HG03108 (cell line): ENCODE results near the gene HKDC1.

ENCODE experiments used
- ATAC-seq: cut with Tn5 transposase; IDR thresholded peaks from one replicate; pipeline ENCODE4 v1.9.1; 2021; ENCODE audit warnings: moderate library complexity; ENCODE audit not compliant: unreplicated experiment

The HKDC1 gene

DNA sequence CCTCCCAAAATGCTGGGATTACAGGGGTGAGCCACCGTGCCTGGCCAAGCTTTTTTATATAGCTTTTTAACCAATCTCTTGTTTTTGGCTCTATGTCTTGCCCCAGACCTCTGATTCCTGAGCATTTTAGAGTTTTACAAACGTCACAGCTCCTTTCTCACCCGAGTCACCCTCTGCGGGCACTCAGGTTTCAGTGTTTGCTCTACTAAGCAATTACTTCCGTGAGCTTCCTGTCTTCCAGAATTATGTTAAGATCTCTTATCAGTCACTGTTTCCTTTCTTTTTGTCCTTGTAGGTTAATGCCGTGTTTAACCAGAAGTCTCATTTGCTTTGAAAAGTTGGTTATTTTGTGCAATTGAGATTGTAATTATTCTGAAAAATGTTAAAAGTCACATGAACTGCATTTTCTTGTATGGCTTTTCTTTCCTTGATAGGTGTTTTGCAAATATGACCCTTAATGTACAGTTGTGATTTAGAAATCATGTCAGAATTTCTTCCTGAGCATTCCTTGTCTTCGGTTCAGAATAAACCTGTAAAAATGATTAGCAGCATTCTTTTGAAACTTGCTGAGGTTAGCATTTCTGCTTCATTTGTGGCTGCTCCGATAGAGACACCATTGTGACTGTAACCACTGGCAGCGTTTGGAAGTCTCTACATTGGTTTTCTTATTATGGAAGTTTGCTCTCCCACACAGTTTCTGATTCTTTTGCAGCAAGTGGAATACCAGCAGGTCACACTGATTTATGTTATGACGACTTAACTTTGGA is 4.5 kb upstream of the HKDC1 start:
- ATAC-seq: no peak

DNA sequence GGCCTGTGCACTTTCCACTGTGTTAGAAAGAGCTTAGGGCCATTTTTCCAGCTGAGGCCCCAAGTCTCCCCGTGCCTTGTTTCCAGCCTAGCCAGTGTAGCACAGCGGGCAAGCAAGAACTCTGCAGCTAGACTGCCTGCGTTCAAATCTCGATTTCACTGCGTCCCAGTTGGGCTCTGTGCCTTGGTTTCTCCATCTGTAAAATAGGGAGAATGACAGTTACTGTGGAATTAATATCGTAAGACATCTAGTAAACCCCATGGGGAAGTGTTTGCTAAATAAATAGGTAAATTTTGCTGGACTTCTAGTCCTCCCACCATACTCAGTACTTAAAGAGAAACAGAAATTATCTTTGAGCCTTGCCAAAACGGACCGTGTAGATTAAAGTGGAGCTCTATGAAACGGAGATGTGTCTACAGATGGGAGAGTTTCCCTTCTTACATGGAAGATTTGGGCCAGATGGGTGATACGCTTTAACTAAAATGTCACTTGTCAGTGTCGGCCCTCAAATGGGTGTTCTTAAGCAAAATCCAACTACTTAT is 3.5 kb upstream of the HKDC1 start:
- no peak for ATAC-seq

DNA sequence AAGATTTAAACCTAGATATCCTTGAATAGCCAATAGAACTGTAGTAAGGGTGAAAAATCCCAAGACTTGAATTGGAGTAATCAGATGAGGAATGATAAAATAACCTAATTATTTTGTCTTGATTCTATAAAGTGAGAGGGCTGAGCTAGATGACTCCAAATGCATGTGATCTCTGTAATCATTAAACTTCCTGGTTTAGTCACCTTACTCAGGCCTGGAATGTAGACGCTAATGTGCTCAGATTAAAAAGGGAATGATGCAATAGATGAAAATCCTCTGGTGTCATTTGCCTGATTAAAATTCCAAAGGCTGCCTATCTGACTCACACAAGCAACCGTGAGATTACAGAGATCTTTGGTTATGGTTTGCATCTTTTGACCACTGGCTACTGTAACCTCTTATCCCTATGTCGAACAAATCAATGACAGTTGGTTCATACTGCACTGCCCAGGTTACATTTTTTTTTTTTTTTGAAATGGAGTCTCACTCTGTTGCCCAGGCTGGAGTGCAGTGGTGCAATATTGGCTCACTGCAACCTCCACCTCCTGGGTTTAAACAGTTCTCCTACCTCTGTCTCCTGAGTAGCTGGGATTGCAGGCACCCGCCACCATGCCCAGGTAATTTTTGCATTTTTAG is 2.9 kb upstream of the HKDC1 start:
- no peak for ATAC-seq

DNA sequence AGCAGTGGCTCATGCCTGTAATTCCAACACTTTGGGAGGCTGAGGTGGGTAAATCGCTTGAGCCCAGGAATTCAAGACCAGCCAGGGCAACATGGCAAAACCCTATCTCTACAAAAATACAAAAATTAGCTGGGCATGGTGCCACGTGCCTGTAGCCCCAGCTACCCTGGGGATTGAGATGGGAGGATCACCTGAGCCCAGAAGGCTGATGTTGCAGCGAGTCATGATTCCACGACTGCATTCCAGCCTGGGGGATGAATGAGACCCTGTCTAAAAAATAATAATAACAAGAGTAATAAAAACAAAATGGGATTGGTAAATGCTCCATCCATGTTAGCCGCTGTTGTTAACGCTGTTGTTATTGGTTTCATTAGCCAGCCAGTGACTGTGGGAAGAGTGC is 1.3 kb upstream of the HKDC1 start:
- no peak for ATAC-seq

GRCh38 chr10:69220507-69220906 is 375 bp downstream of the HKDC1 start:
- ATAC-seq: no peak

DNA sequence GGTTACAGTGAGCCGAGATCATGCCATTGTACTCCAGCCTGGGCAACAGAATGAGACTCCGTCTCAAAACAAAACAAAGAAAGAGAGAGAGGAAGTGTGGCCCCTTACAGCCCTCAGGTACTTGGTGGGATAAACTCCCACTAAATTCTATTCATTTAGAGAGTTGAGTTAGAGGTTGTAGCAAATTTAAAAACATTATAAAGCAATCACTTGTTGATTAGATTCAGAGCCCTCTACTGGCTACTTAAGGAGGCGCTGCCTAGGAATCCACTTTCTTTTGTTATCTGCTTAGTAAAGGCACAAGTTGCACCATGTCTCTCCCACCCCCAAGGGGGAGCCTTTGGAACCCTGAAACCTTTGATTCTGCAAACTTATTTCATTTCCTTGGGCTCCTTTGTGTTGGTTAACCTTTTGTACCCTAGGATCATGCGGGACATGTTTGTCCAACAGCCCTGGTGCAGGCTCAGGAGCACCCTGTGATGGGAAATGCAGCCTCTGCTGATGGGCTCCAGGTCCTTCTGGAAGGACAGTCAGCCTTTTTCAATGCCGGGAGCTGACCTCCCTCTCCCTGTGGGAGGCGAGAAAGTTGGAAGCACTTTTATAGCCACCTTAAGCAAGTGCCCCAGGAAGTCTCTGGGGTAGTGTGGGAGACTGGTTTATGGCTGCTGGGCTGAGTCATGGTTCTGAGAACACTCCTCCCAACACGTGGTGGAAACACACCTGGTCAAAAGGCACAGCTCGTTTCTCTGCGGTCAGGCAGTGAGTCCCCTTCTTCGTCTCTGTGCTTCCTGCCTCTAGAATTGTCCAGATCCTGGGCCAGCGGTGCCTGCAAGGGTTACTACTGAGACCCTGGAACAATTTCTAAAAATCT is 2.3 kb downstream of the HKDC1 start:
- ATAC-seq: peak; percentile 96

GRCh38 chr10:69223028-69223342 is 2.9 kb downstream of the HKDC1 start:
- ATAC-seq: no peak

GRCh38 chr10:69224862-69225657 is 4.9 kb downstream of the HKDC1 start:
- ATAC-seq: no peak

DNA sequence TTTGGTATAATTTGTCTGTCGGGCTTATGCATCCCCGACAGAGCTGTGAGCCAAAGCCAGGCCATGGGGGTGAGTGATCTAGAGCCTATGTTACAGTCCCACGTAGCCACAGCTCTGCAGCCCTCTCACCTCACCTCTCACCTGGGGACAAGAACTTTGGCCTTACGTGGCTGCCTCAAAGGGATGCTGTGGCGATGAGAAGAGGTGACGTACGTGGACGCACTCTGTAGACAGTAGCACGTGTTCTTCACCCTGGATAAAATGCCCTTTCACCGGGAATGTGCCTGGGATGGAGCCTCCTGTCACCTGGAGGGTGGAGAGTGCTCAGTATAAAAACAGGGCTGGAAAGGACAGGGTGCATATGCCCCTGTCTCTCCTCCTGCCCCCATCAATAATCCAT is 5.5 kb downstream of the HKDC1 start:
- no peak for ATAC-seq

DNA sequence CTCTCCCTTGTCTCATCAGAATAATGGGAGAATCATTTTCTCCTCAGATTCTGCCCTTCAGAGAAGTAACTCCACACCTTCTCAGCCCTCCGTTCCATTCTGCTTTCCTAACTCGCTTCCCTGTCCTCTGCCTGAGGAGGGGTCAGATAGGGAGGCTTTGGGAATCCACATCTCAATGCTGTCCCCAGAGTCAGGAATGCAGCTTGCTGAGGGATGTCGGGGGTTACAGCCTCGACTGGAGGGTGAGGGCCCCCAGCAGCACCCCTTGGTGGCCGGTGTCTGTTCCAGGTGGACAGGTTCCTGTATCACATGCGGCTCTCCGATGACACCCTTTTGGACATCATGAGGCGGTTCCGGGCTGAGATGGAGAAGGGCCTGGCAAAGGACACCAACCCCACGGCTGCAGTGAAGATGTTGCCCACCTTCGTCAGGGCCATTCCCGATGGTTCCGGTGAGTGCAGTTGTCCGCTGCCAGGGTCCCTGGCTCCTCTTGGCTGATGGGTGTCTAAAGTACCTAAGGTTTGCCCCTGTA is 6.9 kb downstream of the HKDC1 start:
- ATAC-seq: no peak

GRCh38 chr10:69228151-69228550 is 8.0 kb downstream of the HKDC1 start:
- no peak for ATAC-seq

DNA sequence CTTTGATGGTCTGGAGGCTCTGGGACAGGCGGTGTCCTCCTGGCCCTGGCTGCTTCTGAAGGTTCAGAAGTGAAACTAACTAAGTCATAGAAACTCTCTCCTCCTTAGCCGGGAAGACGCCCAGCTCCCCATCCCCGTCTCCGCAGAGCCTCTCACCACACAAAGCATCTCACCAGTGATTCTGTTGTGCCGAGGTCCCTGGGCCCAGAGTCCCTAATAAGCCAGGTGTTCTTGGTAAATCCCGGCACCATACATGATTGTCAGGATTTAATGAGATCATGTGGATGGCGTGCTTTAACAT is 9.4 kb downstream of the HKDC1 start:
- ATAC-seq: no peak

- no peak for ATAC-seq
These were observed 10.0 kb downstream of the HKDC1 start for GRCh38 chr10:69230128-69230527.

GRCh38 chr10:69232252-69232651 is 12.1 kb downstream of the HKDC1 start:
- ATAC-seq: no peak

DNA sequence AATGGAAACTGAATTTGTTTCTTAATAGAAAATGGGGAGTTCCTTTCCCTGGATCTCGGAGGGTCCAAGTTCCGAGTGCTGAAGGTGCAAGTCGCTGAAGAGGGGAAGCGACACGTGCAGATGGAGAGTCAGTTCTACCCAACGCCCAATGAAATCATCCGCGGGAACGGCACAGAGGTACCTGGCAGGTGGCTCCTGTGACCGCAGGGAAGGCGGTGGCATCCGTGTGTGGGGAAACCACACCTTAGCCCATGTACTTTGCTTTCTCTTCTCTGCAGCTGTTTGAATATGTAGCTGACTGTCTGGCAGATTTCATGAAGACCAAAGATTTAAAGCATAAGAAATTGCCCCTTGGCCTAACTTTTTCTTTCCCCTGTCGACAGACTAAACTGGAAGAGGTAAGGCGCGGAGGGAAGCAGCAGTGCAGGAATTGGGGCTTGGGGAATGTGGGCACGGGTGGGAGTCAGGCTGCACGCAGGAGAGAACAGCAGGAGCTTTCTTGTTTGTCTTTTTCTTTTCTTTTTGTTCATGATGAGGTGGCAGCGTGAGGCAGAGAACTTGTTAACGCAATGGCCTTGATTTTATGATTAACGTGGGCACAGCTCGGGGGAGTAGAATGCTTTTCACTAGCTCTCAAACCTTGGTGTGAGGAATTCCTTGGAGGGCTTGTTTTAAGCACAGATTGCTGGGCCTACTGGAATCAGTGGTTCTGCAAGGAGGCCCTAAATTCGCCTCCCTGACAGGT is 12.8 kb downstream of the HKDC1 start:
- ATAC-seq: no peak

DNA sequence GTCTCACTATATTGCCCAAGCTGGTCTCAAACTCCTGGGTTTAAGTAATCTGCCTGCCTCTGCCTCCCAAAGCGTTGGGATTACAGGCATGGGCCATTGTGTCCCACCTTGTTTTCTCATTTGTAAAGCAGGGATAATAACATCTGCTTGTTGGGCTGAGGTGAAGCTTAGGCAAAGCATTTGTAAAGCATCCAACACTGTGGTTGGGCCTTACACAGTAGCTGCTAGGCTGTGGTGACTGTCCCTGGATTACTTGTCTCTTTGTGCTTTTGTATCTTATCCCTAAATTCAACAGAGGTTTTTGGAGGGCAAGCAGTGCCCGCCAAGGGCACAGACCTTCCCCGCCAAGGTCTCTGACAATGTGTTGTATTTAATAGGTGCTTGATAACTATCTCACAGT is 14.3 kb downstream of the HKDC1 start:
- no peak for ATAC-seq

DNA sequence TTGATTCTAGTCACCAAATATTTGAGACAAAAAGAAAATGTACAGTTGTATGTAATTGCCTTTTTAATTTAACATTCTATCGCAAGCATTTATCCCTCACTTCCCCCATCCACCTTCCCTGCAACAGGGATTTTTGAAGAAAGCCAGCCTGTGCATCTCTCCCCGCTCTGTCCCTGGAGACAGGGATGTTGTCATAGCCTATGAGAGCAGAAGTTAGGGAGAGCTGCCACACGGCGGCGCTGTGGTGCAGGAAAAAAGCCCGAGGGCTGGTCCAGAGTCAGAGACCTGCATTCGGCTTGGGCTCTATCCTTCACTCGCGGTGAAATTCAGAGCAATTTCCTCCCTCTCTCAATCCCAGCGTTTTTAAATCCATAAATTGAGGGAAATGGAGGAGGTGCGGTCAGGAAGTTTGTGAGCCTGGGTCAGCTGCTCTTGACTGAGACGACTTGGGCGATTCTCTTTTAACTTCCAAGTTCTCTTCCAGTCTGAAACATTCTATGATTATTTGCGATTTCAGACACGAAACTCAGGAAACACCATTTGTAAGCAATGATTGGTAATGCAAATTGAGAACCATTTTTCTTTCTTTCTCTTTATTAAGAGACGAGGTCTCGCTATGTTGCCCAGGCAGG is 17.5 kb downstream of the HKDC1 start:
- ATAC-seq: peak; percentile 96

DNA sequence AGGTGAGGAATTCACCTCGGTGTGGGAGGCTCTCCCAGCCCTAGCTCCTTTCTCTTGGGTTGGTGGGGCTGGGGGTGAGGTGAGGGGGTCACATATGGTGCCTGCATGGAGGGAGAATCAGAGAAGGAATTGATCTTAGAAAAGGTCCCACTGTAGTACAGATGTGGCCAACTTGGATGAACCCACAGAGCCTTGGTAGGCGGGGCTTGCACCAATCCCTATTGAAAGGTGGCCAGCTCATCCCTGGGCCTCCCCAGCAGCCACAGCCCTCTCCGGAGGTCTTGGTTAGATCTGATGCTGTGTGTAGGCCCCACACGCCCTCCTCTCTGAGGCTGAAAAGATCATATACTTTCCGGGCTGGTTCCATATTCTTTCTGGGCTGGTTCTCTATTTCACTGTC is 19.0 kb downstream of the HKDC1 start:
- ATAC-seq: no peak

GRCh38 chr10:69239816-69240434 is 19.8 kb downstream of the HKDC1 start:
- no peak for ATAC-seq
